HCT116 (cell line): ENCODE measurements around the gene GARS1. TPM values are rescaled to one million over a fixed set of nuclear protein-coding genes. Genes with fewer than 3 reads are reported as not detected.

Experiments
- ATAC-seq: fragments of 200-7000 bp; cut with Tn5 transposase; 2 replicates; pipeline ENCODE4 v1.9.1; 2020; ENCODE audit warnings: mild to moderate bottlenecking, moderate library complexity
- BruUV-seq: library from RNA; stranded (reverse); fragments of 400-500 nt; replicated peaks from 2 replicates; lab custom pipeline; 2021; lab: Mats Ljungman, UMichigan
- CTCF ChIA-PET: fragments of 300-600 bp; sonication (Branson Sonifier 250); formaldehyde crosslinking; loops from one replicate; lab custom pipeline; 2021; ENCODE audit warnings: antibody characterized with exemption; lab: Charles Lee
- POLR2A ChIA-PET: fragments of 300-600, 350-600 bp; sonication (Branson Sonifier 250); formaldehyde crosslinking; loops from one replicate; lab custom pipeline; 2021; ENCODE audit warnings: antibody characterized with exemption; lab: Charles Lee
- RAD21 ChIA-PET, 2 experiments: fragments of 300-600 bp; sonication (Branson Sonifier 250); formaldehyde crosslinking; loops; one replicate each; lab custom pipeline; 2023; ENCODE audit warnings: low total read pairs in 2 of 2; ENCODE audit not compliant: uncharacterized antibody in 2 of 2, unreplicated experiment in 2 of 2, low non-redundant PET in 1 of 2; lab: Charles Lee
- DNase-seq: peaks from one replicate; pipeline ENCODE4 v3.0.0-alpha.2; 2010; ENCODE audit warnings: low read depth, low spot score
- H2AFZ ChIP-seq: fragments of 200-600 bp; shearing (Covaris generic), sonication (generic); 2 replicates; pipeline ENCODE4 v1.6.1; 2017; ENCODE audit warnings: low read depth, mixed run types, mixed read lengths, antibody characterized with exemption, low read length; ENCODE audit not compliant: poor library complexity, severe bottlenecking
- H3K27ac ChIP-seq: 2 replicates; pipeline ENCODE4 v1.5.1; 2012; ENCODE audit warnings: low read depth, low read length
- H3K27me3 ChIP-seq: fragments of 200-600 bp; sonication (generic); 2 replicates; pipeline ENCODE4 v1.6.1; 2016; ENCODE audit warnings: mixed run types, low read length, mixed read lengths; ENCODE audit not compliant: insufficient read depth
- H3K36me3 ChIP-seq, 2 experiments: fragments of 200-500 bp in 1 of 2; fragments of 200-600 bp in 1 of 2; sonication (Bioruptor generic) in 1 of 2; sonication (generic) in 1 of 2; 2 replicates each; pipeline versions ENCODE4 v1.5.1 to v1.6.1; 2014 to 2016; ENCODE audit warnings: low read length in 2 of 2, inconsistent platforms in 1 of 2, mixed read lengths in 1 of 2, mixed run types in 1 of 2; ENCODE audit not compliant: insufficient read depth in 2 of 2, control insufficient read depth in 1 of 2
- H3K4me1 ChIP-seq, 2 experiments: fragments of 200-600 bp in 1 of 2; sonication (generic) in 1 of 2; 2 replicates each; pipeline versions ENCODE4 v1.5.1 to v1.6.1; 2012 to 2017; ENCODE audit warnings: low read length in 2 of 2, inconsistent platforms in 1 of 2, mild to moderate bottlenecking in 1 of 2, mixed read lengths in 1 of 2, mixed run types in 1 of 2, moderate library complexity in 1 of 2; ENCODE audit not compliant: insufficient read depth in 2 of 2, control insufficient read depth in 1 of 2
- H3K4me2 ChIP-seq: fragments of 200-600 bp; sonication (generic); 2 replicates; pipeline ENCODE4 v1.6.1; 2017; ENCODE audit warnings: mixed run types, low read length, mixed read lengths
- H3K4me3 ChIP-seq, 2 experiments: fragments of 200-600 bp in 1 of 2; sonication (generic) in 1 of 2; replicated peaks in 1 of 2; 2 replicates each; pipeline ENCODE4 v1.5.1; 2011 to 2016; ENCODE audit warnings: low read length in 2 of 2, control low read depth in 1 of 2, low read depth in 1 of 2, mild to moderate bottlenecking in 1 of 2, mixed read lengths in 1 of 2, mixed run types in 1 of 2
- H3K79me2 ChIP-seq: fragments of 200-600 bp; sonication (generic); 2 replicates; pipeline ENCODE4 v1.6.1; 2017; ENCODE audit warnings: mild to moderate bottlenecking, mixed run types, low read length, moderate library complexity, mixed read lengths; ENCODE audit not compliant: insufficient read depth
- H3K9ac ChIP-seq: fragments of 200-600 bp; sonication (generic); 2 replicates; pipeline ENCODE4 v1.6.1; 2016; ENCODE audit warnings: low read length, mixed read lengths
- H3K9me2 ChIP-seq: fragments of 200-600 bp; sonication (generic), shearing (Covaris generic); 2 replicates; pipeline ENCODE4 v1.6.1; 2017; ENCODE audit warnings: mixed run types, mild to moderate bottlenecking, moderate library complexity; ENCODE audit not compliant: insufficient read depth
- H3K9me3 ChIP-seq, 2 experiments: fragments of 200-500 bp in 1 of 2; fragments of 200-600 bp in 1 of 2; sonication (Bioruptor generic) in 1 of 2; sonication (generic) in 1 of 2; 2 replicates each; pipeline ENCODE4 v1.6.1; 2014 to 2017; ENCODE audit warnings: low read length in 2 of 2, mixed read lengths in 2 of 2, inconsistent platforms in 1 of 2, low read depth in 1 of 2, mild to moderate bottlenecking in 1 of 2, mixed run types in 1 of 2, moderate library complexity in 1 of 2; ENCODE audit not compliant: control insufficient read depth in 1 of 2, insufficient read depth in 1 of 2
- H4K20me1 ChIP-seq: fragments of 200-600 bp; sonication (generic), shearing (Covaris generic); 2 replicates; pipeline ENCODE4 v1.6.1; 2017; ENCODE audit warnings: mixed run types, mild to moderate bottlenecking, moderate library complexity; ENCODE audit not compliant: insufficient read depth
- ATF3 ChIP-seq: IDR thresholded peaks from 2 replicates; pipeline ENCODE4 v1.6.1; 2012
- CBX3 ChIP-seq: IDR thresholded peaks from 2 replicates; pipeline ENCODE4 v1.6.1; 2012; ENCODE audit warnings: low read depth
- CEBPB ChIP-seq: IDR thresholded peaks from 2 replicates; pipeline ENCODE4 v1.6.1; 2012; ENCODE audit warnings: low read depth
- EGR1 ChIP-seq: IDR thresholded peaks from 2 replicates; pipeline ENCODE4 v1.6.1; 2012; ENCODE audit warnings: low read depth
- EZH2 ChIP-seq: fragments of 200-600 bp; sonication (generic); IDR thresholded peaks from 2 replicates; pipeline ENCODE4 v1.6.1; 2017; ENCODE audit warnings: antibody characterized with exemption, mixed run types
- JUND ChIP-seq: IDR thresholded peaks from 2 replicates; pipeline ENCODE4 v1.6.1; 2012
- POLR2A ChIP-seq: IDR thresholded peaks from 2 replicates; pipeline ENCODE4 v1.7.0; 2011; ENCODE audit warnings: borderline replicate concordance; ENCODE audit not compliant: insufficient read depth, insufficient read length; ENCODE audit errors: extremely low read depth
- RAD21 ChIP-seq: IDR thresholded peaks from 2 replicates; pipeline ENCODE4 v1.6.1; 2012; ENCODE audit warnings: low read depth, mild to moderate bottlenecking
- SIN3A ChIP-seq: IDR thresholded peaks from 2 replicates; pipeline ENCODE4 v1.6.1; 2012; ENCODE audit warnings: low read depth
- ZBTB33 ChIP-seq: IDR thresholded peaks from 2 replicates; pipeline ENCODE4 v1.6.1; 2011; ENCODE audit warnings: mild to moderate bottlenecking, low read length, moderate library complexity; ENCODE audit not compliant: insufficient replicate concordance; ENCODE audit errors: extremely low read depth
- ZFX ChIP-seq: fragments of 450-650 bp; IDR thresholded peaks from 2 replicates; pipeline ENCODE4 v1.6.1; 2017
- ZNF274 ChIP-seq: fragments of 200-500 bp; sonication (Bioruptor generic); IDR thresholded peaks from 2 replicates; pipeline ENCODE4 v1.6.1; 2014; ENCODE audit warnings: mild to moderate bottlenecking, low read depth, low read length, inconsistent platforms
- intact Hi-C: fragments of 100-400 bp; cut with micrococcal nuclease; formaldehyde crosslinking; loops from 2 replicates; pipeline ENCODE4 v1.10.0; 2022
- total RNA-seq: library from RNA; stranded (reverse); gene quantifications from one replicate; pipeline ENCODE4 v1.2.1, GENCODE V29; 2021; ENCODE audit not compliant: unreplicated experiment

GARS1 gene
- total RNA-seq, 1 experiment from 2014 or later: 329 TPM

GRCh38 chr7:30662431-30662939 is 67.8 kb downstream of the GARS1 start:
- POLR2A ChIA-PET: no interaction called here
- no peak for DNase-seq
- CTCF ChIA-PET: no interaction called here

GRCh38 chr7:30663414-30663813 is 68.7 kb downstream of the GARS1 start:
- no peak for DNase-seq
- no peaks in the 10 kb centered on the region for H3K36me3 ChIP-seq
- no peak overlapping the region for H3K27ac ChIP-seq
- H3K79me2 ChIP-seq: no peaks in the 10 kb centered on the region
- no peaks in the 10 kb centered on the region for H3K9me3 ChIP-seq
- H2AFZ ChIP-seq: no peak overlapping the region
- no peaks in the 10 kb centered on the region for H3K27me3 ChIP-seq
- no peak overlapping the region for H3K4me2 ChIP-seq
- no TSS peak for BruUV-seq
- POLR2A ChIA-PET: no interaction called here
- RAD21 ChIA-PET: no interaction called here
- H4K20me1 ChIP-seq: no peaks in the 10 kb centered on the region
- H3K4me1 ChIP-seq: no peaks in the 10 kb centered on the region
- TF ChIP-seq ZBTB33 (no peak), JUND (no peak), EZH2 (no peak), ATF3 (no peak), RAD21 (no peak), EGR1 (no peak)
- TF ChIP-seq, all 23 proteins: peak for 0
- intact Hi-C loops: no loop called here
- no peak for ATAC-seq
- no peaks in the 10 kb centered on the region for H3K9me2 ChIP-seq
- no peak overlapping the region for H3K4me3 ChIP-seq
- CTCF ChIA-PET: no interaction called here
- no peak overlapping the region for H3K9ac ChIP-seq

More at GRCh38 chr7:30662431-30662939, 67.8 kb downstream of the GARS1 start:
- H3K4me3 ChIP-seq: no peak overlapping the region
- H3K9me2 ChIP-seq: no peaks in the 10 kb centered on the region
- intact Hi-C loops: no loop called here
- no peak overlapping the region for H3K9ac ChIP-seq
- no peaks in the 10 kb centered on the region for H3K79me2 ChIP-seq
- H3K36me3 ChIP-seq: no peaks in the 10 kb centered on the region
- no peak overlapping the region for H3K4me2 ChIP-seq
- no peaks in the 10 kb centered on the region for H3K9me3 ChIP-seq
- RAD21 ChIA-PET: no interaction called here
- TF ChIP-seq ZNF274: no peak
- no peak for TF ChIP-seq CBX3
- no peak for TF ChIP-seq JUND
- no peak for TF ChIP-seq SIN3A
- no peak for TF ChIP-seq CEBPB
- TF ChIP-seq ZFX: no peak
- no peak for TF ChIP-seq POLR2A
- no peak for TF ChIP-seq RAD21
- no peak for ATAC-seq
- no peaks in the 10 kb centered on the region for H3K4me1 ChIP-seq
- H3K27me3 ChIP-seq: no peaks in the 10 kb centered on the region
- no peaks in the 10 kb centered on the region for H4K20me1 ChIP-seq
- no peak overlapping the region for H3K27ac ChIP-seq
- no TSS peak for BruUV-seq
- H2AFZ ChIP-seq: no peak overlapping the region
